Stimulated activated effector memory CD8-positive, alpha-beta T cell treated with anti-CD3 and anti-CD28 coated beads, Interleukin-12 subunit alpha, Interleukin-12 subunit beta, amount 100 ng/mL, for 72 hours (primary cell): ENCODE measurements around the gene MARK4.

Experiments used
- ATAC-seq: fragments of 150-1000 bp; cut with Tn5 transposase; 2 replicates; pipeline ENCODE4 v1.10.0; 2021
- DNase-seq, 2 donors: peaks; one replicate each; pipeline ENCODE4 v3.0.0; 2021 to 2022; ENCODE audit warnings: low spot score in 2 of 2
- H3K27ac Mint-ChIP-seq: one replicate; pipeline ENCODE4 v1.8.0; 2022; ENCODE audit warnings: mild to moderate bottlenecking, mixed read lengths
- H3K36me3 Mint-ChIP-seq: one replicate; pipeline ENCODE4 v1.8.0; 2022; ENCODE audit warnings: mild to moderate bottlenecking, mixed read lengths
- H3K4me1 Mint-ChIP-seq: one replicate; pipeline ENCODE4 v1.8.0; 2022; ENCODE audit warnings: mixed read lengths
- H3K4me3 Mint-ChIP-seq: one replicate; pipeline ENCODE4 v1.8.0; 2022; ENCODE audit warnings: mild to moderate bottlenecking, mixed read lengths
- H3K9me3 Mint-ChIP-seq: one replicate; pipeline ENCODE4 v1.8.0; 2022; ENCODE audit warnings: mixed read lengths

The MARK4 gene

DNA sequence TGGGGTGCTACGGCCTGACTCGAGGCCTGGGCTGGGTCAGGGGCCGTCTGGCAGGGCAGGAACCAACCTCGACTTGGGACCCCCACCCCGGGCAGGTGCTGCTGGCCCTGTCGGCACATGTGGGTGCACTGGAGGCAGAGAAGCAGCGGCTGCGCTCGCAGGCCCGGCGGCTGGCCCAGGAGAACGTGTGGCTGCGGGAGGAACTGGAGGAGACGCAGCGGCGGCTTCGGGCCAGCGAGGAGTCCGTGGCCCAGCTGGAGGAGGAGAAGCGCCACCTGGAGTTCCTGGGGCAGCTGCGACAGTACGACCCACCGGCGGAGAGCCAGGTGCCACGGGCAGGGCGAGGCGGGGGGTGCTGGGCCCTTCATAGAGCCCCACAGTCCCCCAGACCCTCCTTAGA, 95.4 kb downstream of the MARK4 start:
- Mint-ChIP-seq H3K4me3 (no peak overlapping the region), H3K4me1 (peaks cover 4% of the 10 kb centered on the region), H3K36me3 (peaks cover 6% of the 10 kb centered on the region), H3K9me3 (no peaks in the 10 kb centered on the region), H3K27ac (no peak overlapping the region)
- ATAC-seq (no peak), DNase-seq (no peak)

DNA sequence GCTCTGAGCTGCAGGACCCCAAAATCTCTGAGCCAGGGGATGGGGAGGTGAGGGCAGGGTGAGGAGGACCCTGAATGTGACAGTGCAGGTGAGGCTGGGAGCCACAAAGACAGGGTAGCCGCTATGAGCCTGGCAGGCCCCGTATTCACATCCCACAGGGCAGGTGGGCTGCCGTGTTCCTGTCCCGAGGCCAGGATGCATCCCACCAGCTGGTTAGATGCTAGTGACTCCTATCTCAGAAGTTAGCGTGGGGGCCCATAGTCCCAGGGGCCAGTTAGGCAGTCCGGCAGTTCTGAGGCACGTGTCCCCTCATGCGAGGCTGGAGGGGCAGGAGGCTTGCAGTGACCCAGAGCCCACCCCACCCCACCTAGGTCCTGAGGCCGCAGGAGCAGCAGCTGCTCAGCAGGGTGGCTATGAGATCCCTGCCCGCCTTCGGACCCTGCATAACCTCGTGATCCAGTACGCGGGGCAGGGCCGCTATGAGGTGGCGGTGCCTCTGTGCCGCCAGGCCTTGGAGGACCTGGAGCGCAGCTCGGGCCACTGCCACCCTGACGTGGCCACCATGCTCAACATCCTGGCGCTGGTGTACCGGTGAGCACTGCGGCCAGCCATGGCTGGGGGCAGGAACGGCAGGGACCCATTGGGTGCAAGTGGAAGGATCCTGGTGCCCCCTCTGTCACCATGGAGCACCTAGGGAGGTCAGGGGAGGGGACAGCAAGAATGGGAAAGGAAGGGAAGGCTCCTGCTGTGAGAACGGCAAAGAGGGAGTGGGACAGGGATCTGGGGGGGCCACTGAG, 96.7 kb downstream of the MARK4 start:
- Mint-ChIP-seq H3K36me3 (peaks cover 6% of the 10 kb centered on the region), H3K9me3 (no peaks in the 10 kb centered on the region), H3K4me3 (no peak overlapping the region), H3K4me1 (peaks cover 4% of the 10 kb centered on the region), H3K27ac (no peak overlapping the region)
- ATAC-seq (no peak), DNase-seq (no peak)

DNA sequence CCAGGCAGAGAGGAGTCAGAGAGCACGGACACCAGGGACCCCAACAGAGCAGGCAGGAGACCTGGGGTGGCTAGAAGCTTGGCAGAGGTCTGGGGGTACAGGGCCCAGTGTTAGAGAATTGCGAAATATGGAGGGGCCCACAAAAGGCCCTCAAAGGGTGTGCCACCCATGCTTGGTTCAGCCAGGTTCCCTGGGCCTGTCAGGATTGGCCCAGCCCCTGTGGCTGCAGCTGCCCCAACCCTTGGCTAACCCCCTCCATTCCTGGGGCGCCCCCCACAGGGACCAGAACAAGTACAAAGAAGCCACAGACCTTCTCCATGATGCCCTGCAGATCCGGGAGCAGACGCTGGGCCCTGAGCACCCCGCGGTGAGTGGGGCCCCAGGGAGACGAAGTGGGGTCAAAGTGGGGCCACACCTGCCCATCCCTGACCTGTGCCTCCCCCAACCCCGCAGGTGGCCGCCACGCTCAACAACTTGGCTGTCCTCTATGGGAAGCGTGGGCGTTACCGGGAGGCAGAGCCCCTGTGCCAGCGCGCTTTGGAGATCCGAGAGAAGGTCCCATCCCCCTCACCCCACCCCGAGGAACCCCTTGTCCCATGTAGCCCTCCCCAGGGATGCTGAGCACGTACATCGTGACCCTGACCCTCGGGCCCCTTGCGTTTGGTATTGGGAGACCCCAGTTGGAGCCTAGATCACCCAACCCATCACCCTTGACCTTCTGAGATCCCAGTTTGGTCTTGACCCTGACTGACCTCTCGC, 97.5 kb downstream of the MARK4 start:
- DNase-seq: no peak
- Mint-ChIP-seq H3K36me3 (peaks cover 6% of the 10 kb centered on the region), H3K9me3 (no peaks in the 10 kb centered on the region), H3K4me1 (peaks cover 4% of the 10 kb centered on the region), H3K27ac (no peak overlapping the region), H3K4me3 (no peak overlapping the region)
- no peak for ATAC-seq

DNA sequence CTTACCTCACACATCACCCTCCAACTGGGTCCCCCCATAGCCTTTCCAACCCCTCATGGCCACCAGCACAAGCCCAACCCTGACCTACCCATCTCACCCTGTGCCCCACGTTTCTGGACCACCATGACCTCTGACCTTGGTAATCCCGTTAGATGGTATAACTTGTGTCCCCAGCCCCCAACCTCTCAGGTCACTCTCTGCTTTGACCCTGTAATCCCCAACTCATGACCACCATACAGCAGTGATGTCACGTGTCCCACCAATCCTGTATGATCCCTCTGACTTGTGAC, 98.0 kb downstream of the MARK4 start:
- H3K27ac Mint-ChIP-seq: no peak overlapping the region

DNA sequence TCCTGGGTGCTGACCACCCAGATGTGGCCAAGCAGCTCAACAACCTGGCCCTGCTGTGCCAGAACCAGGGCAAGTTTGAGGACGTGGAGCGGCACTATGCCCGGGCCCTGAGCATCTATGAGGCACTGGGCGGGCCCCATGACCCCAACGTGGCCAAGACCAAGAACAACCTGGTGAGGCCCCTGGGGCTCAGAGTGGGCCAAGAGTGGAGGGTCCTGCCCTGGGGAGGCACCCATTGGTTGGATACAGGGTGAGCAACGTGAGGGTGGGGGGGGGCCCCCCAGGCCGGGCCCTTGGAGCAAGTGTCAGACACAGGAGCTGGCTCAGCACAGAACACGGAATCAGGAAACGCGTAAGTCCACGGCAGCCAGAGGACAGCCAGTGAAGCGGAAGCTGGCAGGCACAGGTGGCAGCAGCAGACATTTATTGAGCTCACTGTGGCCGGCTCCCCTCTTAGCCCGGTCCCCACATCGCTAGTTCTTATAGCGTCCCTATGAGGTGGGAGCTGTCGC, 98.4 kb downstream of the MARK4 start:
- no peak overlapping the region for H3K27ac Mint-ChIP-seq
- H3K4me3 Mint-ChIP-seq: no peak overlapping the region
- peaks cover 6% of the 10 kb centered on the region for H3K36me3 Mint-ChIP-seq
- ATAC-seq: no peak
- DNase-seq: no peak
- peaks cover 4% of the 10 kb centered on the region for H3K4me1 Mint-ChIP-seq
- H3K9me3 Mint-ChIP-seq: no peaks in the 10 kb centered on the region

More for the DNA sequence above, 98.0 kb downstream of the MARK4 start:
- H3K9me3 Mint-ChIP-seq: no peaks in the 10 kb centered on the region
- ATAC-seq (no peak), DNase-seq (no peak)
- peaks cover 4% of the 10 kb centered on the region for H3K4me1 Mint-ChIP-seq
- no peak overlapping the region for H3K4me3 Mint-ChIP-seq
- peaks cover 6% of the 10 kb centered on the region for H3K36me3 Mint-ChIP-seq

DNA sequence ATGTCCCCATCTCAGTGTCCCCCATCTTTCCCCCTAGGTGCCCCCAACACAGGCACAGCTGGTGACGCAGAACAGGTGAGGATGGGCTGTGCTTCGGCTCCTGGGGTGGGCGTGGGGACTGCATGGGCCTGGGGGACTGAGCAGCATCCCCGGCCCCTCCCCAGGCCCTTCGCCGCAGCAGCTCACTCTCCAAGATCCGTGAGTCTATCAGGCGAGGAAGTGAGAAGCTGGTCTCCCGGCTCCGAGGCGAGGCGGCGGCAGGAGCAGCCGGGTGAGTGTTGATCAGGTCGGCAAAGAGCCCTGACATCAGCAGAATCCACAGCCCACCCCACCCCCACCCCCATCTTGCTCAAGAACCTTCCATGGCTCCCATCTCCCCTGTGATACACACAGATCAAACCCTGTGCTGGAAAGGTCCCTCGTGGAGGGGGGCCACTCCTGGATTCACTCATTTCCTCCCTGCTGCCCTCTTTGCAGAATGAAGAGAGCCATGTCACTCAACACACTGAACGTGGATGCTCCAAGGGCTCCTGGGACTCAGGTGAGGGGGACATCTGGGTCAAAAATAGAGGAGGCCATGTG, 99.5 kb downstream of the MARK4 start:
- ATAC-seq (no peak), DNase-seq (no peak)
- Mint-ChIP-seq H3K9me3 (no peaks in the 10 kb centered on the region), H3K36me3 (peaks cover 6% of the 10 kb centered on the region), H3K27ac (no peak overlapping the region), H3K4me1 (peaks cover 4% of the 10 kb centered on the region), H3K4me3 (no peak overlapping the region)

DNA sequence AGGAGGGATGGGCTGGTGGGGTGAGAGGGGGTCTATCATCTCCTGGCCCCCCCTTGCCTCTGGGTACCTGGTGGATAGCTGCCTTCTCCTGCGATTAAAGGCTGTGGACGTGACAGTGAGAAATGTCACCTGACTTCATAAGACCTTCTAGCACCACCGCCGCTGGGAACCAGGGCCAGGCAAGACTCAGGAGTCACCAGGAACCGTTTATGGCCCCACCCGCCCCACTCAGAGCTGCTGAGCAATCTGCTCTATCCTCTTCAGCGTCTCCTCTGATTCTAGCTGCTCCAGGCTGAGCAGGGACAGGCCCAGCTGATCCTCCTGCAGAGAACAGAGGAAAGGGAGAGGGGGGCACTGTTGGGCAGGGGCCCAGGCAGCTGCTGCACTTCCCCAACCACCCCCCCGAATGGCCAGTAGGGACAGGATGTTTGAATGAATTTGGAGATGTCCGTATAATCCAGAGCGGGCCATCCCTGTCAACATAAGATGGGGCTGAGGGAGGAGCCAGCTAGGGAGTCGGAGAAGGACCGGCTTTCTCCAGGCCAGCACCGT, 100.4 kb downstream of the MARK4 start:
- Mint-ChIP-seq H3K36me3 (peaks cover 12% of the 10 kb centered on the region), H3K4me3 (no peak overlapping the region), H3K4me1 (peaks cover 4% of the 10 kb centered on the region), H3K9me3 (no peaks in the 10 kb centered on the region), H3K27ac (no peak overlapping the region)
- ATAC-seq (no peak), DNase-seq (no peak)

DNA sequence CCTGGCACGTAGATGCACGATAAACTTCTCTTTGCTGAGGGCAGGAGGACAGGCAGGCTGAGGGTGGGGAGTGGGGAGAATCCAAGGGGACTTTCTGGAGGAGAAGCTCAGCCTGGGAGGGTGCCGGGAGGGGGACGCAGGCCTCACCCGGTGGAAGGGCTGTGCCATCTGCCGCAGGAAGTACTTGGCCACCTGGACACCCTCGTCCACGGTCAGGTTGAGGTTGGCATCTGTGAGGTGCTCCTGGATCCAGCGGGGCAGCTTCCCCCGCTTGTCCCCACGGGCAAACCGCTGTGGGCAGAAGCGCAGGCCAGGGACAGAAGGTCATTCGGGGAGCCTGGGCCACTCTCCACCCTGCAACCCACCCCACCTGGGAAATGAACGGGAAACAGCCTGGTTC, 101.0 kb downstream of the MARK4 start:
- DNase-seq: no peak
- H3K36me3 Mint-ChIP-seq: peaks cover 12% of the 10 kb centered on the region
- ATAC-seq: no peak

DNA sequence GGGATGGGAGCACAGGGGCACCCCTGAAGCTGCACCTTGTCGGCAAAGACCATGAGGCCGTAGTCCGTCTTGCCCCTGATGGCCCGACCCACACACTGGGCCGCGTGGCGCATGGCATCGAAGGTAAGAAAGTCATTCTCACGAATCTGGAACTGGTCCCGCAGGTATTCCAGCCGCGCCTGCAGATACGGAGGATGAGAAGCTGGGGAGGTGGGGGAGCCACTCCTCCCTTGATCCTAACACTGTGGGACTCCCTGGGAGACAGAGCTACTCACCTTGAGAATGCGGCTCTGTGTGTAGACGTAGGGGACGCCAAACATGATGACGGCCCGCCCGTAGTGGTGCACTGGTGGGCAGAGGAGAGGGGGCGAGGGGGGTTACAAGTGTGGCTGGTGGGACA, 101.4 kb downstream of the MARK4 start:
- H3K4me1 Mint-ChIP-seq: peaks cover 4% of the 10 kb centered on the region
- peaks cover 13% of the 10 kb centered on the region for H3K36me3 Mint-ChIP-seq
- DNase-seq (no peak), ATAC-seq (no peak)
- H3K9me3 Mint-ChIP-seq: no peaks in the 10 kb centered on the region
- H3K27ac Mint-ChIP-seq: no peak overlapping the region
- no peak overlapping the region for H3K4me3 Mint-ChIP-seq

More for the DNA sequence above, 101.0 kb downstream of the MARK4 start:
- no peaks in the 10 kb centered on the region for H3K9me3 Mint-ChIP-seq
- H3K27ac Mint-ChIP-seq: no peak overlapping the region
- no peak overlapping the region for H3K4me3 Mint-ChIP-seq
- peaks cover 4% of the 10 kb centered on the region for H3K4me1 Mint-ChIP-seq

DNA sequence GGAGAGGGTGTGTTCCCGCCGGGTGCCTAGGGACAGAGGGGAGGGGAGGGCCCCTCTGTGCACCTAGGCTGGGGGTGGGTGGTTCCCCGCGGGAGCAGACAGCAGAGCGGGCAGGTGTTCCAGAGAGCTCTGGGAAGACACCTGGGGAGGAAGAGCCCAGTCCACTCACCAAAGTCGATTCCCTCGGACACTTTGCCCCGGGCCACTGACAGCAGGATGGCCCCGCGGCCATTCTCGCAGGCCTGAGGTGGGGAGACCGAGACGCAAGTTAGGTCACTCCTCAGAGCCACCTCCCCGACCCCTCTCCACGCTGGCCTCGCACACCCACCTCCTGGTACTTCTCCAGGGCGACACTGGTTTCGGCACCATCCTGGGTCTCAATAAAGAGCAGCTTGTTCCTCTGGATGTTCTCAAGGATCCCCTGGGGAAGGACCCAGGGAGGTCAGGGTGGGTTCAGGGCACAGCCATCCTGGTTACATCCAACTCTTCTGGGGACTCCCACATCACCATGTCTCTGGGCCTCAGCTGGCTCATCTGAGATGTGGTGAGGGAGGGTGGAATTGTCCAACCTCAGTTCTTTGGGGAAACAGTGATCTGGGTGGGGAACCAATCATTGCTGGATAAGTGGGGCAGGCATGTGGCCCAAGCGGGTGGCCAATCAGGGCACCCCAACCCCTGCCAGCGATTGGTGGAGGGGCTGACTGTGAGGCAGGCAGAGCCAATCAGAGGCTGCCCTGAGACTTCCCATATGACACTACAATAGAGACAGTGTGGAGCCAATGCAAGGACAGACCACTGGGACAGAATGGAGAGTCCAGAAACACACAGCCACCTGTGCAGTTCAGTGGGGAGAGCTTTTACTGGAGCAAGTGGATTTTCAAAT, 102.1 kb downstream of the MARK4 start:
- Mint-ChIP-seq H3K9me3 (no peaks in the 10 kb centered on the region), H3K4me3 (no peak overlapping the region), H3K4me1 (peaks cover under 1% of the 10 kb centered on the region), H3K36me3 (peaks cover 20% of the 10 kb centered on the region), H3K27ac (no peak overlapping the region)
- ATAC-seq (no peak), DNase-seq (no peak)

DNA sequence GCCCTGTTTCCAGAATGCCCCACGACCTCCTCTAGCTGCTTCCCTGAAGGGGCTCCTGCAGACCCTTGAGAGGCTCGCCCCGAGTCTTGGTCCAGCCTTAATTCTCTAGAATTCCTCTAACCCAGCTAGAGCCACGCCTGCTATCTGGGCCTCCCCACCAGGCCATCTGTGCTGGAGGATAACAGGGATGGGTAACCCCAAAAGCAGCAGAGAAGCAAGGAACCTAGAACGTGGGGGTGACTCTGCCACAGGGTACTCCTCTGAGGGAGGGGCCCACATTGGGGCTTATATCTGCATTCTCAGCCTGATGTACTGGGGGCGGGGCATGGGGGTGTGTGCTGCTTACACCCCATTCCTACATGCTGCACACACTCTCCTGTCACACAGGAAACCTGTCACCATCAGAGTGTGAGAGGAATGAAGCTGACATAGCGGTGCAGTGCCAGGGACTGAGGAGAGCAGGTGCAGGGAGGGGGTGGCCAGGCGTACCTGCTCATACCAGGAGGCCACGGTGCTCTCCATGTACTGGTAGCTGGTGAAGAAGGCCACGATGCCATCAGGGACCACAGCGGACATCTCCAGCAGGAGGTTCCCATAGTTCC, 103.3 kb downstream of the MARK4 start:
- H3K9me3 Mint-ChIP-seq: no peaks in the 10 kb centered on the region
- no peaks in the 10 kb centered on the region for H3K4me1 Mint-ChIP-seq
- DNase-seq: no peak
- H3K27ac Mint-ChIP-seq: no peak overlapping the region
- no peak for ATAC-seq
- H3K4me3 Mint-ChIP-seq: no peak overlapping the region
- peaks cover 27% of the 10 kb centered on the region for H3K36me3 Mint-ChIP-seq
